ENCODE measurements around the gene SRPK3.
"Not testable (repeated sequence)": the region's sequence is repeated elsewhere in the genome, so short reads cannot be mapped to it uniquely, and the experiment has no call there.

The SRPK3 gene

DNA sequence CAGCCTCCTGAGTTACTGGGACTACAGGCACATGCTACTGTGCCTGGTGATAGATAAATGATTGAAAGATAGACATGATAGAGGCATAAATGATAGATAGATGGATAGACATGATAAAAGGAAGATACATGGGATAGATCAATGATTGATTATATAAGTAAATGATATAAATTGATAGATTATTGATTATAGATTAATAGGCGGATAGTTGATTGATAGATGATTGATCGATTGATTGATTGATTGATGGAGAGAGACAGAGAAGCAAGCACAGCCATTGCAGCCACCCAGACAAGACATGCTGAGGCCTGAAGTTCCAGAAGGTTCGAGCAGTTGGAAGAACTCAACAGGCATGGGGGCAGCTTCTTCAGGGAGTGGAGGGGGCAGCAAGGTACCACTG lies 34.5 kb upstream of the SRPK3 start:
- no peak for DNase-seq (ENCODE audit: low read depth in 2 of 2)

DNA sequence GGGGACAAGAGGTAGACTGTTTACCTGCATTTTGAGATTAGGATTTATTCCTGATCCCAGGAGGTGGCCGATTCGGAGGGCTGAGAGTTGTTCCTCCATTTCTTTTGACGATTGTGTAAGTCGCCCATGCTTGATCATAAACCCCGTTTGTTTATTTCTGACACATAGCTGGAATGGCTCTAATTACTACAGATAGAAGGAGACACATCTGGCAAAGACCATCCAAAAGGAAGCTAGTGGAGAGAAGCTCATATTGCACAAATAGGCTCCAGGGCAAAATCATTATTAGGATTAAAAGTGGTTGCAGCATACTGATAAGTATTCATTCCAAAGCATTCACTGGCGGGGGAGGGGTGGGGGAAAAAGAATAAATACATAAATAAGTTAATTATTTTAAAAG lies 33.9 kb upstream of the SRPK3 start:
- not testable (repeated sequence) for DNase-seq (ENCODE audit: low read depth in 2 of 2)

DNA sequence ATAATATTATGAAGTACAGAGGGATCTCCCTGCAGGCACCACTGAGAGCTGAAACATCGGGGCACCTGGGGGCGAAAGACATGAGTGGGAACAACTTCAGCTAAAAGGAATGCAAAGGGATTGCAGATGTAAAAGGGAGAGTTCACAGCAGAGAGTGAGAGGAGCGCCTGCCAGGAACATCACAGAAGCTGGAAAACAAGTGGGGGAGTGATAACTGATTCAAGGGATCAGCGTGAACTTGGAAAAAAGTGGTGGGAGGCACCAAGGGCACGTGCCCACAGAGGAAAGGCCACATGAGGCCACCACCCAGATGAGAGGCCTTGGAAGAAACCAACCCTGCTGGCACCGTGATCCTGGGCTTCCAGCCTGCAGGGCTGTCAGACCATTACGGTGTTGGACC lies 31.8 kb upstream of the SRPK3 start:
- not testable (repeated sequence) for DNase-seq (ENCODE audit: low read depth in 2 of 2)

GRCh38 chrX:153750127-153750774 lies 30.6 kb upstream of the SRPK3 start:
- no peak for DNase-seq (ENCODE audit: low read depth in 2 of 2)

DNA sequence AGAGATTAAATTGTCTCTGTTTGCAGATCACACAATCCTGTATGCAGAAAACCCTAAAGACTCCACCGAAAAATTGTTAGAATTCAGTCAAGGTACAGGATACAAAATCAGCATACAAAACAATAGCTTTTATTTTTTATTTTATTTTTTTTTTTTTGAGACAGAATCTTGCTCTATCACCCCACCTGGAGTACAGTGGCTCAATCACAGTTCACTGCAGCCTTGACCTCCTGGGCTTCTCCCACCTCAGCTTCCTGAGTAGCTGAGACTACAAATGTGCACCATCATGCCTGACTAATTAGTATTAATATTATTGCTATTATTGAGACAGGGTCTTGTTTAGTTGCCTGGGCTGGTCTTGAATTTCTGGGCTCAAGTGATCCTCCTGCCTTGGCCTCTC lies 25.7 kb upstream of the SRPK3 start:
- DNase-seq (ENCODE audit: low read depth in 2 of 2), result no peak

DNA sequence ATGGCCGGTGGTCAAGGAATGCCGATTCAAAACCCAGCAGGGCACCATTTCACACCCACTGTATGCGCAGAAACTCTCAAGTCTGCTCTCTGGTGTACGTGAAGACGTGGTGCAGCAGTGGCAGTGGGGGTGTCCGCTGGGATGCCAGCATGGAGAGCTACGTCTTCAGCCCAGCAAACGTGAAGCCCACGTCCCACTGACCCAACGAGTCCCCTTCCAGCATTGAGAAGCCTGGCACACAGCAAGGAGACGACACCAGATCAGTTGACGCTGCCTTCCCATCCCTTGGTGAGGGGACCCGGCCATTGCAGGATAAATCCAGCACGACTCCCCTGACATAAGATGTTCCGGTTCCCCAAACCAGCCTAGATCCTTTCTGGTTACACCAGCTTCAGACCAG lies 19.0 kb upstream of the SRPK3 start:
- DNase-seq (ENCODE audit: low read depth in 2 of 2), result no peak

DNA sequence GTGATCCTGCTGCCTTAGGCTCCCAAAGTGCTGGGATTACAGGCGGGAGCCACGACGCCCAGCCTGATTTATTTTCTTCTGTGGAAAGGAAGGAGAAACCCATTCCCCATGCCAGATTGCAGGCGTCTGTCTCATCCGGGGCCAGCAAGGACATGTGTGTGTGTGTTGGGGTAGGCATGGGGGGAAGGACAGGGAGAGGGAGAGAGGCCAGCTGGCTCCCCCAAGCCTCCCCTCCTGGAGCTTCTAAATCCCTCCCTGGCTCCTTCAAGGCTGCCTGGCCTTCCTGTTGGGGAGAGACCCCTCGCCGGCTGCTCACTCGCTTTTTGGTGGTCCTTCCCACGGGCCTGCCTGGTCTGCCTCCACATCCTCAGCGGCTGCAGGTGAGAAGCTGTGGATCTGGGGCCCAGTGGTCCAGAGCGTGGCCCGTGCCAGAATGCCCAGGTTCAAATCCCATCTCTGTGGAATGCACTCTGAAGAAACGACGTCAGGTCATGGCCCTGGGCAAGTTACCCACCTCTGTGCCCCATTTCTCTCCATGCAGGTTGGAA lies 18.1 kb upstream of the SRPK3 start:
- no peak for DNase-seq (ENCODE audit: low read depth in 2 of 2)

DNA sequence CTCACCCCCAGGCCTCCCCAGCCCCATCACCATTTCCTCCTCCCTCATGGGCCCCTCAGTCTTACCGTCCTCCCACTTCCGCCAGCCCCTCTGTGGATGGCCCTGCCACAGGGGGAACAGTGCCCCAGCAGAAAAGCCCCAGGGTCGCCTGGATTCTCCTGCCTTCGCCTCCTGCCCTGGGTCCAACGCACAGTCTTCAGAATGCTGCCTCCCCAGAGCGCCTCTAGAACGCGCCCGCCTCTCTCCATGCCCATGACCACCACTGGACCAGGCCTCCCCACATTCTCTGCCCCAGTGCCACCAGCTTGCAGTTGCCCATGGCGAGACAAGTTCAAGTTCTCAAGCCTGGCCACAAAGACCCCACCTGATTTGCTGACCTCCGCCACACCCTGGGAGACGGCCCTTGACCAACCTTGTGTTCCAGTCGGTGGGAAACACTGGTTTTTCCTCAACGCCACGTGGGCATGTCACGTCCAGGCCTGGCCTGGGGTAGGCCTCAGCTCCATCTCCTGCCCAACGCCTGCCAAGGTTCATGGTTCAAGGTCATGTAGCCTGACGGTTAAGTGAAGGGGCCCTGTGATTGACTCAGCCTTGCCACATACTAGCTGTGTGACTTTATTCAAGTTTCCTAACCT lies 17.4 kb upstream of the SRPK3 start:
- DNase-seq (ENCODE audit: low read depth in 2 of 2), result no peak

DNA sequence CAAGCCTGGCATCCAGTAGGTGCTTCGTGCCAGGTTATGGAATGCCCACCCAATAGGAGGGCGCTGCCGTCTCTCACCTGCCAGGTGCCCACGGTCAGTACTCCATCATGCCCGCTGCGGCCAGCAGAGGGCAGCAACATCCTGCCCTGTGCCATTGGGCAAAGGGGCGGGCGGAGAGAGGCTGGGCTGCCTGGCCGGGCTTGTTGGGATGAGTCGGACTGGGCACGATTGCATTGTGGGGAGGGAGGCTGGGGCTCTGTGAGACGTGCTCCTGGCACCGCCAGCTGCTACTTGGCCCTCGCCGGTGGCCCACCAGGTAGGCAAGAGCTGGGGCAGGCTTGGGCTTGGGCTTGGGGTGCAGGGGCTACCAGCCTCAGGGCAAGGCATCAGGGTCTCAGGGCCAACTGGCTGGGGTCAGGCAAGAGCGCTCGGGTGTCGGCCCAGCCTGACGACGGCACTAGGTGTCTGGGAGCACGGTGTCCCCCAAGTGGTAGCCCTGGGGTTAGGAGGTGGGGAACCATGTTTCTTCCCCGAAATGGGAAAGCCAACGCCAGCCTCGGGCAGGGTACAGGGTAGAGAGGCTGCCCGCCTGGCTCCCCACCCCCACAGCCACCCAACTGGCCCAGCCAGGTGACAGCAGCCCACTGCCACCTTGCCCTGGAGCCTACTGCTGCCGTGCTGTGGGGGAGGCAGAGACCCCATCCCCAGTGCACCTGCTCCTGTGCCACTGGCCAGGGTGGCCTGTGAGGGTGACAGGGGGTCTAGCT lies 16.7 kb upstream of the SRPK3 start, which contains the start of gene PLXNB3:
TSS of gene PLXNB3 (plus strand) at position 261 of the 767 bp plus-strand sequence. CDS start 1,287 bp downstream, outside the sequence.
- DNase-seq (ENCODE audit: low read depth in 2 of 2), result peak; percentile 55 to 57

DNA sequence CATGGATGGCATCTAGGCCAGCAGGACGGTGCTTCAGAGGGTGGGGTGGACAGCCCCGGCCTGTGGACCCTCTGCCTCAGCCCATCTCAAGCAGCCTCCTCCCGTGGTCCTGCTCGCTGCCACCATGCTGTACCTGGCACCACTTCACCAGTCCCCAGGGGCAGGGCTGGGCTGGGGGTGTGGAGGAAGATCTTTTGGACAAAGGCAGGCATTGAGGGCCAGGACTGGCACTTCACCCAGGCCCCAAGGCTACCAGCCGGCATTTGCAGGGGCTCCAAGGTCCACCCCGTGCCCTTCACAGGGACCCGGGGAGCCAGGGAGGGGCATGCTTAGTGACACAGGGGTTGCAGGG lies 16.1 kb upstream of the SRPK3 start:
- DNase-seq (ENCODE audit: low read depth in 2 of 2), result no peak

- DNase-seq (ENCODE audit: low read depth in 2 of 2), result no peak
These were observed 15.4 kb upstream of the SRPK3 start for GRCh38 chrX:153765138-153766079.

GRCh38 chrX:153766098-153766817 lies 14.6 kb upstream of the SRPK3 start:
- peak in 1 of 2 donors; percentile 13 for DNase-seq (ENCODE audit: low read depth in 2 of 2)

- DNase-seq (ENCODE audit: low read depth in 2 of 2), result no peak
These were observed 13.8 kb upstream of the SRPK3 start for GRCh38 chrX:153766871-153767673.

- no peak for DNase-seq (ENCODE audit: low read depth in 2 of 2)
These were observed 13.2 kb upstream of the SRPK3 start for GRCh38 chrX:153767674-153768055.

GRCh38 chrX:153768311-153769157 lies 12.3 kb upstream of the SRPK3 start:
- DNase-seq (ENCODE audit: low read depth in 2 of 2), result no peak

- no peak for DNase-seq (ENCODE audit: low read depth in 2 of 2)
These were observed 11.5 kb upstream of the SRPK3 start for GRCh38 chrX:153769158-153769864.

DNA sequence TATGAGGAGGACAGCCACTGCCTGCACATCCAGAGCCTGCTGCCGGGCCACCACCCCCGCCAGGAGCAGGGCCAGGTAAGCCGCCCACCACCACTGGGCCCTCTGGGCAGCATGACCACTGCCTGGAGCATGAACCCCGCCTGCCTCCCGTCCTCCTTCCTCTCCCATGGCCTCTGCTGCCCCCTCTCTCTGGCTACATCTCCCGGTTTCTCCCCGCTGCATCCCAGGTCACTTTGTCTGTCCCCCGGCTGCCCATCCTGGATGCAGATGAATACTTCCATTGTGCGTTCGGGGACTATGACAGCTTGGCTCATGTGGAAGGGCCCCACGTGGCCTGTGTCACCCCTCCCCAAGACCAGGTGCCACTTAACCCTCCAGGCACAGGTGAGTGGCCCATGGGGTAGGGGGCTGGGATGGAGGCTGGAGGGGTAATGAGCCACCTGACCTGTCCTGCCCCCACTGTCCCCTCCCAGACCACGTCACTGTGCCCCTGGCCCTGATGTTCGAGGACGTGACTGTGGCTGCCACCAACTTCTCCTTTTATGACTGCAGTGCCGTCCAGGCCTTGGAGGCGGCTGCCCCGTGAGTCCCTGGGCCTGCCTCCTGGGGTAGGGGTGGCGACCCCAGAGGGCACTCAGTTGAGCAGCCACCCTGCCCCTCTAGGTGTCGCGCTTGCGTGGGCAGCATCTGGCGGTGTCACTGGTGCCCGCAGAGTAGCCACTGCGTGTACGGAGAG lies 10.8 kb upstream of the SRPK3 start:
- DNase-seq (ENCODE audit: low read depth in 2 of 2), result no peak

Data from stimulated activated CD8-positive, alpha-beta memory T cell treated with anti-CD3 and anti-CD28 coated beads, Interleukin-7, amount 100 ng/mL, for 1 hour (primary cell).